A549 (cell line): Measurements from ENCODE around the gene TSTD1.

Experiments
- CTCF ChIP-seq: fragments of >200 bp; sonication (Bioruptor Twin); formaldehyde crosslinking; IDR thresholded peaks from 3 replicates; pipeline ENCODE4 v1.5.1; 2016
- EP300 ChIP-seq, 2 experiments: fragments of >200 bp; sonication (Bioruptor Twin); formaldehyde crosslinking; IDR thresholded peaks; 2 replicates in 1 of 2; 3 replicates in 1 of 2; pipeline ENCODE4 v1.6.1; 2016 to 2017
- POLR2AphosphoS2 ChIP-seq: conservative IDR thresholded peaks from 2 replicates; pipeline ENCODE4 v1.6.1; 2012; ENCODE audit warnings: low read length, improper control_type of control experiment, inconsistent platforms
- SMC3 ChIP-seq: fragments of >200 bp; sonication (Bioruptor Twin); formaldehyde crosslinking; IDR thresholded peaks from 3 replicates; pipeline ENCODE4 v1.6.1; 2018; ENCODE audit warnings: inconsistent platforms
- ZFP36 ChIP-seq: fragments of 450-650 bp; IDR thresholded peaks from 2 replicates; pipeline ENCODE4 v1.6.1; 2014; ENCODE audit warnings: borderline replicate concordance; ENCODE audit not compliant: partially characterized antibody

DNA sequence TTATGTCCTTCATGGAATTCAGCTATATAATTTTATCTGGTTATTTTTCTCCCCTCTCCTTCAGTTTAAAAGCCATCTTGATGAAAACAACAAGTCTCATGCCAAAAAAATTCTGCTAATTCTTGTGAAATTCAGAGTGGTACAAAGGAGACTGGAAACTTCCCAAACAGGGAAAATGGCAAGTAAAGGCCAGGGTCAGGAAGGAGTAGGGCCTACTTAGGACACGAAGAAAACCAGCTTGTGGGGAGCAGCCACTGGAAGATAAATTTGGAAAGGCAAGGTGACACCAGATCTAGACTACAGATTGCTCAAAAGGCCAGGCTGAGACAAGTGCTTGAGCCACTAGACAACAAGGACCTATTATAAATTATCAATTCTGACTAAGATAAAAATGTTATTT is 6.4 kb downstream of the TSTD1 start:
- TF ChIP-seq POLR2AphosphoS2 (no peak), SMC3 (no peak), ZFP36 (no peak), CTCF (no peak), EP300 (IDR thresholded peaks at IDR 0.05) (no peak)
